Spinal cord (tissue), 10 donors: ENCODE results near the gene ERC1. TPM values are rescaled to one million over a fixed set of nuclear protein-coding genes. Genes with fewer than 3 reads are reported as not detected.

ENCODE experiments used
- DNase-seq, 6 donors: peaks; one replicate each; pipeline versions ENCODE4 v3.0.0 to v3.0.0-alpha.2; 2013 to 2015; ENCODE audit warnings: low spot score in 6 of 6, low read depth in 4 of 6
- H3K27ac ChIP-seq: one replicate; pipeline ENCODE4 v1.5.1; 2013; ENCODE audit warnings: low read depth, low read length, control low read depth
- H3K27me3 ChIP-seq: one replicate; pipeline ENCODE4 v1.6.1; 2013; ENCODE audit warnings: low read length; ENCODE audit not compliant: control insufficient read depth, insufficient read depth
- H3K36me3 ChIP-seq: one replicate; pipeline ENCODE4 v1.6.1; 2013; ENCODE audit warnings: low read length; ENCODE audit not compliant: control insufficient read depth, insufficient read depth
- H3K4me1 ChIP-seq: one replicate; pipeline ENCODE4 v1.6.1; 2013; ENCODE audit warnings: low read length; ENCODE audit not compliant: control insufficient read depth, insufficient read depth
- H3K4me3 ChIP-seq: one replicate; pipeline ENCODE4 v1.5.1; 2013; ENCODE audit warnings: low read depth, low read length, control low read depth
- H3K9me3 ChIP-seq: one replicate; pipeline ENCODE4 v1.6.1; 2013; ENCODE audit warnings: low read length; ENCODE audit not compliant: control insufficient read depth, insufficient read depth
- WGBS: methylation state at CpG from one replicate; pipeline ENCODE4 v1.1.5; 2013; ENCODE audit warnings: missing lambda C conversion rate; ENCODE audit not compliant: insufficient coverage; 5-methylcytosine and 5-hydroxymethylcytosine counted together
- polyA plus RNA-seq, 2 donors: library from polyadenylated mRNA; unstranded; fragments of 120-200 nt; gene quantifications; one replicate each; pipeline ENCODE4 v1.2.1, GENCODE V29; 2013; ENCODE audit not compliant: insufficient read length in 2 of 2
- total RNA-seq, 2 donors: library from RNA; depleted of rRNA in 1 of 2; stranded (reverse); fragments of 120-200 nt in 1 of 2; fragments of >200 nt in 1 of 2; gene quantifications; one replicate each; pipeline versions ENCODE4 v1.2.3 to v1.2.4, GENCODE V29; 2013 to 2014
- donor health status: healthy.

ERC1 gene
- total and polyA plus RNA-seq, 4 donors: 44.3 to 75.5 (median 47.9) TPM

DNA sequence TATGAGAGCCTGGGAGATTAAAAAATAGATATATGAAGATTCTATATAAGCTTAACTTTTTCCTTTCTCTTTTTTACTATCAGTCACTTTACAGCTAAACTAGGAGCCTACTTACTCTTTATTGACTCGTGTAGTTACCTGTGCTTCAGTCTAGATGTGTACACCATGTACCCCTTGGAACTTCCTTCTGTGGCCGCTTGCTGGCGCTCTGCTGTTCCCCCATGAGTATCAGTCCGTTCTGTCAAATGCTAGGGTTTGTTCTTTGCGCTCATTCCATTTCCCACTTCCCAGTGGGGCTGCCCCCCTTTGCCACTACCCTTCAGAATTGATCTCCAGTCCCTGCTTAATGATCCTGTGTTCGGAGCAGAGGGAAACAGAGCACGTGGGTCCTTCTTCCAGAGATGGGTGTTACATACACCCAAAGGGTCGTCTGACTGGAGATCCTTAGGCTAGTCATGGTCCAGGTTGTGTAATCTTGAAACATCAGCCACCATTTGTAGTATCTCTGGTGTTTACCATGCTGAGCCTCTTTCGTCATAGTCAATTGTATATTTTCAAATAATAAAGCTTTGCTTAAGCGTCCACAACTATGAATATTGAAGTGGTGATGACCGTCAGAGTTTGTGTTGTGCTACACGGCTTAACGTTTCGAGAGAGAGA lies 443.4 kb downstream of the ERC1 start:
- 79% methylated on average over 8 of the region's 14 CpGs for WGBS
- DNase-seq: no peak
- Histone ChIP-seq H3K9me3 (no peaks in the 10 kb centered on the region), H3K27ac (no peak overlapping the region), H3K36me3 (no peaks in the 10 kb centered on the region), H3K4me3 (no peak overlapping the region), H3K27me3 (no peaks in the 10 kb centered on the region), H3K4me1 (no peaks in the 10 kb centered on the region)

DNA sequence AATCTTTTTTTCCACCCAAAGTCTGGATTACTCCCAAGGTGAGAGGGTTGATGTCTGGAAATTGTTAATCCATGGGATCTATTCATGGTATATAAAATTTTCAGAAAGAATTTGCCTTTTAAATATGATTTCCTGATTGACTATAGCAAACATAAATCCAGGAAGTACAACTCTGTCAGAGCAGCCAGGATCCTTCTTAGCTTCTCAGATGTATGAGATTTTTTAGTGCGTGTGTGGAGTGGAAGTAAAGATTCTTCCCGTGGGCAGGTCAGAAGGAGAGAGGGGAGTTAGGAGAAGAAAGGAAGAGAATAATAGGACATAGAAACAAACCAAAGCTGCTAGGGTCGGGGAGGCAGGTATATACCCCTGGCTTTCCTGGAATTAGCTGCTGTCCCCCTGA lies 444.0 kb downstream of the ERC1 start:
- Histone ChIP-seq H3K4me1 (no peaks in the 10 kb centered on the region), H3K9me3 (no peaks in the 10 kb centered on the region), H3K36me3 (no peaks in the 10 kb centered on the region), H3K27ac (no peak overlapping the region), H3K27me3 (no peaks in the 10 kb centered on the region), H3K4me3 (no peak overlapping the region)
- 54% methylated on average over 3 of the region's 3 CpGs for WGBS
- no peak for DNase-seq

DNA sequence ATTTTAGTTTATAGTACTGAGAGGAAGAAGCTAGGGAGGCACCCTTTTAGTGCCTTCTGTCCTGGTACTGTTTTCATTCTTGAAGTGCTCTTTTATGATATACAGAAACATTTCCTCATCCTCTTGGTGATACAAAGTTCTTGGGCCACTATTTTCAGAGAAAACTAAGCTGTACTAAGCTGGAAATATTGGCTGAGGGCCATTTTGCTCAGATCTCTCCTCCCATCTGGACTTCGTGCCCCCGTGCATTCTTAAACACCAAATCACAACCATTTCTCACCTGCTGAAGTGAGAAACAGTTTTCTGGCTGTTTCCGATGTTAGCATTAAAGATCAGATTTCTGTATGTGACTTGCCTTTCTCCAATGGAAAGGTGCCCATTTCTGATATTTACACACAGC lies 444.4 kb downstream of the ERC1 start:
- DNase-seq: peak in 1 of 6 donors; percentile 44
- no peaks in the 10 kb centered on the region for H3K36me3 ChIP-seq
- no peaks in the 10 kb centered on the region for H3K27me3 ChIP-seq
- no CpG with 5 or more reads among the region's 3 CpGs for WGBS
- no peaks in the 10 kb centered on the region for H3K4me1 ChIP-seq
- H3K27ac ChIP-seq: no peak overlapping the region
- no peaks in the 10 kb centered on the region for H3K9me3 ChIP-seq
- no peak overlapping the region for H3K4me3 ChIP-seq

DNA sequence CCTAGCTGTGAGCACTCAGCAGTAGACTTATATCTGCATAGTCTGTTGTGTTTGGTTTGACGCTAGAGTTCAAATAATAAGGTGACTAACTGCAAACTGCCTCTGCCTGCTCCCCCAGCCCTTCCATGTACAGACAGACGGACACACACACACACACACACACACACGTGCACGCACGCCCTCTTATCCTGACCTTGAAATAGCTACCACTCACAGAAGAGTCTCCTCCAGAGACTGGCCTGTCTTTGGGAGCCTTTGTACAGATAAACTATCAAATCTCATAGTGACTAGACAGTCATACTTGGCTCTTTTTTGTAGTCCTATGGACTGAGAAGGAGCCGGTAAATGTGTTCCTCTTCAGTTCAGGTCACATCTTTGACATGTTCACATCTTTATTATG lies 445.0 kb downstream of the ERC1 start:
- DNase-seq: no peak
- no peaks in the 10 kb centered on the region for H3K27me3 ChIP-seq
- H3K36me3 ChIP-seq: no peaks in the 10 kb centered on the region
- 89% methylated on average over 4 of the region's 6 CpGs for WGBS
- no peaks in the 10 kb centered on the region for H3K4me1 ChIP-seq
- no peak overlapping the region for H3K27ac ChIP-seq
- H3K9me3 ChIP-seq: no peaks in the 10 kb centered on the region
- H3K4me3 ChIP-seq: no peak overlapping the region

DNA sequence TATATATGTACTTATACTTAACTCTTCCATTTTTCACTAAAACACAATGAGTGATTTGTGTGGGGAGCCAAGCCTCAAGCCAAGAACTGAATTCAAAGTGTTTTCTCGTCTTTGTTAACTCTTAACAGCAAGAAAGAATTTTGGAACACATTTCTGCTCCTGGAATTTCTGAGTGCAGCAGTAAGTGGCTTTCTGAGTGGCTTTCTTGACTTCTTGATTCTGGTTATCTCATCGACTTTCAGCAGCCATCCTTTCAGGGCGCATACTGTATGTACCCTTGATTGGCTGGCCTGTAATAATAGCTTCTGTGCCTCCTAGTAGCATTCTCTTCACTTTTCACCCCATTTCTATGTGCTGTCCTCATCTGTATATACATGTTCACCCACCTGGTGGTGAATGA lies 446.0 kb downstream of the ERC1 start:
- H3K36me3 ChIP-seq: no peaks in the 10 kb centered on the region
- no peaks in the 10 kb centered on the region for H3K9me3 ChIP-seq
- 28% methylated on average over 2 of the region's 3 CpGs for WGBS
- DNase-seq: no peak
- no peak overlapping the region for H3K27ac ChIP-seq
- no peaks in the 10 kb centered on the region for H3K27me3 ChIP-seq
- no peaks in the 10 kb centered on the region for H3K4me1 ChIP-seq
- no peak overlapping the region for H3K4me3 ChIP-seq

DNA sequence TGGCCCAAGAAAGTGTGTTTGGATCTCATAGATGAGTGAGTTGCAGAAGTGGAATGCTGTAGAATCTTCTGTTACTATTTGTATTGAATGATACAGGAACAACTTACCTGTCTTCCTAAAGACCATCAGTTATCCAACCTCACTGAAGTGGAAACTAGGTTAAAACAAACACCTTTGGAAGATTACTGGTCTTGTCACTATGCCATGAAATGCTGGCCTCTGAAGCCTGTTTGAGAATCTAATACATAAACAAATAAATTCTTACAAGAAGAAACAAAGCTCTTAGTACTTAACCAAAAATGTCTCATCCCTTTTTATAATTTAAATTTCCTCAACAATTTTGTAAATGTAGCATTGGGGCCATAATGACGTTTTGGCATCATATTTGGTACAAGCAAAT lies 448.2 kb downstream of the ERC1 start:
- no peak overlapping the region for H3K4me3 ChIP-seq
- H3K9me3 ChIP-seq: no peaks in the 10 kb centered on the region
- H3K27ac ChIP-seq: no peak overlapping the region
- no peak for DNase-seq
- no peaks in the 10 kb centered on the region for H3K36me3 ChIP-seq
- no peaks in the 10 kb centered on the region for H3K27me3 ChIP-seq
- WGBS: no CpG with 5 or more reads among the region's 1 CpG
- H3K4me1 ChIP-seq: peaks cover 3% of the 10 kb centered on the region

DNA sequence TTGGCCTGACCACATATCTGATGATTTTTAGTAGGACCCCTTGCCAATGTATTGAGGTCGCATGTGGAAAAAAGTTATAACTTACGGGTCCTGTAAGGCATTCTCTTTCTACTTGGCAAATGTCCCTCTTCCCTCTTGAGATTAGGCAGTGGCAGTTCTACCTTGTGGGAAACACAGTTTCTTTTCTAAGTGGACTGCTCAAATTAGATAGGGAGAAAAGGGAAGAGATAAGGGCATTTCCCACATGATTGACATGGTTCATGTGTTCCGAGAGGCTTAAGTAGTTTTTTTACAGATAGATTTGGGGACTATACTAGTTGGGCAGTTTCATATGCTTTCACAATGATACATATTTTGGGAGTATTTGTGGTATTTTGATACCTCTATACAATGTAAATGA lies 448.7 kb downstream of the ERC1 start:
- no CpG with 5 or more reads among the region's 3 CpGs for WGBS
- H3K36me3 ChIP-seq: no peaks in the 10 kb centered on the region
- H3K4me1 ChIP-seq: peaks cover 3% of the 10 kb centered on the region
- no peaks in the 10 kb centered on the region for H3K9me3 ChIP-seq
- H3K4me3 ChIP-seq: no peak overlapping the region
- DNase-seq: no peak
- H3K27ac ChIP-seq: no peak overlapping the region
- no peaks in the 10 kb centered on the region for H3K27me3 ChIP-seq

DNA sequence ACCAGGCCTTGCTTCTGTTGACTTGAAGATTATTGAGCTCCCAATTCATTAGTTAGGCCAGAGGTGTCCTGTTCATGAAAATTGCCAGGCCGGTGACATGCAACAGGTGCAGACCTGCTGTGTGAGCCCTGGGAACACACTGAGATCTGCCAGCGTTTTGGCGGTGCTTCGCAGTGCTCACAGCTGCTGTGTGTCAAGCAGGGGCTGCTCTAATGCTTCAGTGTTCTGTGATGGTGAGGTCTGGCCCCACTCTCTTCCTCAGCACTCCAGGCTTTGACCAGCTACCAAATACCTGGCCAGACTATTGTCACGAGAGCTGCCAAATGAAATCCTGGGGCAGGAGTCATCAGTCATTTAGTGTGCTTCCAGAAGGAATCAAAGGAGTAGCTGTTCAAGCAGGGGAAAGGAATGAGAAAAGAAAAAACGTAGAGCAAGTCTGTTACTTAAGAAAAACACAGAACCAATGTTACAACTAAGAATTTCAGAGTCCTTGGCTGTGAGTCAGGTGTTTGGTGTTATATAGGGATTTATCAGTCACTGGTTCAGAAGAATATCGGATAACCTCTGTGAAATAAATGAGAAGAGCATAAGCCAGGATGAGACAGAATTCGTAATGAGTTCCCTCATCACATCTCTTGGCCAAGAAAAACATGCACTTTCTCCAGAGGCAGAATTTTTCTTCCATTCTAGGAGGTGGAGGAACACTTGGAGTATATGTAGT lies 452.6 kb downstream of the ERC1 start:
- Histone ChIP-seq H3K27ac (peak overlapping the region; percentile 42), H3K9me3 (no peaks in the 10 kb centered on the region), H3K27me3 (no peaks in the 10 kb centered on the region), H3K36me3 (peaks cover under 1% of the 10 kb centered on the region), H3K4me1 (peaks cover 3% of the 10 kb centered on the region), H3K4me3 (no peak overlapping the region)
- DNase-seq: peak in 2 of 6 donors; percentile 9 to 55
- WGBS: 66% methylated on average over 4 of the region's 8 CpGs

DNA sequence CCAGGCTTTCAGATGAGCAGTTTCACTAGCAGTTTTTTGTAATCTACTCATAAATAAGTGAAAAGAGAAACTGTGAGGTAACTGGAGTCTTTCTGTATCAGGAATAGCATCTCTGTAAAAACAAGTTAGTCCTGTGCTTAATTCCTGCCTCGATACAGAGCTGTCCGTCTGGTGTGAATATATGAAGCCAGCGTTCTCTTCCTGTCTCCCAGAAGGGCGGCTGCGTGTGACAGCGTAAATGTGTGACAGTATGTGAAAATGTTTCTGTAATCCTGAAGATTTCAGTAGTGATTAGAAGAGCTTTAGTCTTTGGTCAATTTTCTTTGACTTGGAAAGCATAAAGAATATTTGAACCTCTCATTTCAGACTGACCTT lies 453.1 kb downstream of the ERC1 start:
- Histone ChIP-seq H3K27ac (peak overlapping the region; percentile 42), H3K9me3 (no peaks in the 10 kb centered on the region), H3K4me1 (peaks cover 3% of the 10 kb centered on the region), H3K4me3 (no peak overlapping the region), H3K27me3 (no peaks in the 10 kb centered on the region), H3K36me3 (peaks cover 4% of the 10 kb centered on the region)
- no peak for DNase-seq
- WGBS: 65% methylated on average over 6 of the region's 6 CpGs

DNA sequence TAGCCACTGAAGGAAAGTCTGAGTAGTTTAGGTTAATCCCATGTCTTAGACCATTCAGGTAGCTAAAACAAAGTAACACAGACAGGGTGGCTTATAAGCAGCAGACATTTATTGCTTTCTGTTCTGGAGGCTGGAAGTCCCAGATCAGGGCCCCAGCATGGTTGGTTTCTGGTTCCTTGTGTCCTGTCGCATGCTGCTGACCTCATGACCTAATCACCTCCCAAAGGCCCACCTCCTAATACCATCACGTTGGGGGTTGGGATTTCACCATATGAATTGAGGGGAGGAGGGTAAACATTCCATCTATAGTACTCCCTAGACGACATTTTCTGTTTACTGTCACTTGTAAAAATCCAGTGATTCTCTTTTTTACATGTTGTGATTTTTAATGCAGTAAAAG lies 454.8 kb downstream of the ERC1 start:
- Histone ChIP-seq H3K9me3 (no peaks in the 10 kb centered on the region), H3K4me1 (peaks cover 3% of the 10 kb centered on the region), H3K4me3 (no peak overlapping the region), H3K27ac (no peak overlapping the region), H3K36me3 (peaks cover 4% of the 10 kb centered on the region), H3K27me3 (no peaks in the 10 kb centered on the region)
- DNase-seq: no peak
- WGBS: no CpG with 5 or more reads among the region's 3 CpGs
